K562 (cell line): ENCODE data around the gene JMJD1C.
A peak's percentile ranks its signal among the peaks of the same experiment; 100 is the strongest.

Experiments
- BHLHE40 ChIP-seq: IDR thresholded peaks from 2 replicates; pipeline ENCODE4 v1.6.1; 2011; ENCODE audit warnings: low read length, improper control_type of control experiment
- PREB ChIP-seq: sonication (generic); formaldehyde crosslinking; IDR thresholded peaks from 2 replicates; pipeline ENCODE4 v1.8.1; 2023; ENCODE audit warnings: mild to moderate bottlenecking, missing genetic modification reagents
- RCOR1 ChIP-seq, 2 experiments: IDR thresholded peaks; 2 replicates each; pipeline ENCODE4 v1.6.1; 2012; ENCODE audit warnings: low read depth in 2 of 2, low read length in 2 of 2, borderline replicate concordance in 1 of 2, improper control_type of control experiment in 1 of 2
- SAFB2 ChIP-seq: fragments of 200-400 bp; formaldehyde crosslinking; IDR thresholded peaks from 2 replicates; pipeline ENCODE4 v1.6.1; 2018; ENCODE audit warnings: borderline replicate concordance, low read length, low read depth, moderate library complexity; ENCODE audit not compliant: severe bottlenecking
- TCF7L2 ChIP-seq: fragments of 150-350 bp; IDR thresholded peaks from 2 replicates; pipeline ENCODE4 v1.6.1; 2016; ENCODE audit warnings: low read depth, mild to moderate bottlenecking, low read length, moderate library complexity
- TFAP4 ChIP-seq: sonication (generic); formaldehyde crosslinking; IDR thresholded peaks from 2 replicates; pipeline ENCODE4 v1.8.0; 2022; ENCODE audit warnings: missing genetic modification reagents, mild to moderate bottlenecking, moderate library complexity, borderline replicate concordance
- ZBTB1 ChIP-seq: sonication (generic); formaldehyde crosslinking; IDR thresholded peaks from 2 replicates; pipeline ENCODE4 v1.8.1; 2023; ENCODE audit warnings: missing genetic modification reagents, low read depth, mild to moderate bottlenecking, borderline replicate concordance
- ZFP36 ChIP-seq: fragments of 150-350 bp; IDR thresholded peaks from 2 replicates; pipeline ENCODE4 v1.6.1; 2018; ENCODE audit warnings: low read length, low read depth; ENCODE audit not compliant: partially characterized antibody
- ZNF23 ChIP-seq: fragments of 250-450 bp; sonication (Bioruptor Pico); IDR thresholded peaks from 2 replicates; pipeline ENCODE4 v1.4.0; 2020; ENCODE audit warnings: mild to moderate bottlenecking
- ZNF695 ChIP-seq: fragments of 450-650 bp; formaldehyde crosslinking; IDR thresholded peaks from 2 replicates; pipeline ENCODE4 v1.4.0; 2020; ENCODE audit warnings: mild to moderate bottlenecking, moderate library complexity
- ZNF76 ChIP-seq: fragments of 250-450 bp; sonication (Bioruptor Pico); IDR thresholded peaks from 2 replicates; pipeline ENCODE4 v1.4.0; 2020; ENCODE audit warnings: mild to moderate bottlenecking, moderate library complexity, borderline replicate concordance
- TF ChIP-seq, protein P1 (sequence below): fragments of 450-650 bp; IDR thresholded peaks from 2 replicates; pipeline ENCODE4 v1.6.1; 2016
- TF ChIP-seq, protein P2 (sequence below), 3 experiments: IDR thresholded peaks in 2 of 3; conservative IDR thresholded peaks in 1 of 3; 2 replicates each; pipeline ENCODE4 v1.5.1; 2011 to 2012; ENCODE audit warnings: low read length in 3 of 3, mild to moderate bottlenecking in 3 of 3, control low read depth in 2 of 3, improper control_type of control experiment in 1 of 3, inconsistent platforms in 1 of 3, low read depth in 1 of 3, mixed read lengths in 1 of 3, moderate library complexity in 1 of 3; ENCODE audit not compliant: insufficient read depth in 2 of 3

DNA sequence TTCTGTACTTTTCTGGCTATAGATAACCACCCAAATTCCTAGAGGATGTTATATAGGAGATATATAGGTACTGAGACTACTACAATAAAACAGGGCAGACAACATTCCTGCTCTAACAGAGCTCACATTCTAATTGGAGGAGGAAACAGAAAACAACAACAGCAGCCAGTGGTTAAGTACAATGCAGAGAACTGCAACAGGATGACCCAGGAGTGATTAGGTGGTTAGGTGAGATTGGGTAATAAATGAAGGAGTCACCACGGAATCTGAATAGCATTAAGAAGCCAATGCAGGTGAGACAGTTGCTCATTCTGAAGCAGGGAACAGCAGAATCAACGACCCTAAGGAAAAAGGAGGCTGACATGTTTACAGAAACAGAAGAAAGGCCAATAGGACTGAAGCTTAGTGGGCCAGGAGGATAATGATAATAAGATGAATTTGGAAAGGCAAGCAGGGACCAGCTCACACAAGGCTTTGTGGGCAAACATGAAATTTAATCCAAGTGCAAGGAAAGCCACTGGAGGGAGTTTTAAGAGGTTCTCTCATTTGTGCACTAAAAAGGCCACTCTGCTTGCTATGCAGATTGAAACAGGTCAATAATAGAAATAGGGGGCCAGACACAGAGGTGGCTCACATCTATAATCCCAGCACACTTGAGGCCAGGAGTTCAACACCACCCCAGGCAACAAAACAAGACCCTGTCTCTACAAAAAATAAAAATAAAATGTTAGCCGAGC is 38.5 kb upstream of the JMJD1C start:
- TF ChIP-seq ZBTB1 (CRISPR knock-in tag) (no peak), SAFB2 (no peak), PREB (no peak), RCOR1 (IDR thresholded peaks at IDR 0.05; ENCODE audit: borderline replicate concordance in 1 of 2, low read depth in 2 of 2, low read length in 2 of 2) (no peak), TCF7L2 (no peak), ZFP36 (no peak), BHLHE40 (no peak), ZNF695 (no peak), ZNF76 (CRISPR knock-in tag) (no peak), ZNF23 (CRISPR knock-in tag) (no peak), TFAP4 (CRISPR knock-in tag) (no peak)
- TF ChIP-seq, protein P1, sequence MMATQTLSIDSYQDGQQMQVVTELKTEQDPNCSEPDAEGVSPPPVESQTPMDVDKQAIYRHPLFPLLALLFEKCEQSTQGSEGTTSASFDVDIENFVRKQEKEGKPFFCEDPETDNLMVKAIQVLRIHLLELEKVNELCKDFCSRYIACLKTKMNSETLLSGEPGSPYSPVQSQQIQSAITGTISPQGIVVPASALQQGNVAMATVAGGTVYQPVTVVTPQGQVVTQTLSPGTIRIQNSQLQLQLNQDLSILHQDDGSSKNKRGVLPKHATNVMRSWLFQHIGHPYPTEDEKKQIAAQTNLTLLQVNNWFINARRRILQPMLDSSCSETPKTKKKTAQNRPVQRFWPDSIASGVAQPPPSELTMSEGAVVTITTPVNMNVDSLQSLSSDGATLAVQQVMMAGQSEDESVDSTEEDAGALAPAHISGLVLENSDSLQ, result no peak
- TF ChIP-seq, protein P2, sequence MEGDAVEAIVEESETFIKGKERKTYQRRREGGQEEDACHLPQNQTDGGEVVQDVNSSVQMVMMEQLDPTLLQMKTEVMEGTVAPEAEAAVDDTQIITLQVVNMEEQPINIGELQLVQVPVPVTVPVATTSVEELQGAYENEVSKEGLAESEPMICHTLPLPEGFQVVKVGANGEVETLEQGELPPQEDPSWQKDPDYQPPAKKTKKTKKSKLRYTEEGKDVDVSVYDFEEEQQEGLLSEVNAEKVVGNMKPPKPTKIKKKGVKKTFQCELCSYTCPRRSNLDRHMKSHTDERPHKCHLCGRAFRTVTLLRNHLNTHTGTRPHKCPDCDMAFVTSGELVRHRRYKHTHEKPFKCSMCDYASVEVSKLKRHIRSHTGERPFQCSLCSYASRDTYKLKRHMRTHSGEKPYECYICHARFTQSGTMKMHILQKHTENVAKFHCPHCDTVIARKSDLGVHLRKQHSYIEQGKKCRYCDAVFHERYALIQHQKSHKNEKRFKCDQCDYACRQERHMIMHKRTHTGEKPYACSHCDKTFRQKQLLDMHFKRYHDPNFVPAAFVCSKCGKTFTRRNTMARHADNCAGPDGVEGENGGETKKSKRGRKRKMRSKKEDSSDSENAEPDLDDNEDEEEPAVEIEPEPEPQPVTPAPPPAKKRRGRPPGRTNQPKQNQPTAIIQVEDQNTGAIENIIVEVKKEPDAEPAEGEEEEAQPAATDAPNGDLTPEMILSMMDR (IDR thresholded peaks at IDR 0.05 in 2 of 3, conservative IDR thresholded peaks at IDR 0.05 in 1 of 3; ENCODE audit: insufficient read depth in 2 of 3, low read depth in 1 of 3, low read length in 3 of 3), result peak in 1 of 3 experiments; percentile 23; a peak in 1 of 6 replicates
